Measurements from ENCODE around the gene IQCC. TPM values are rescaled to one million over a fixed set of nuclear protein-coding genes. Genes with fewer than 3 reads are reported as not detected.

IQCC gene
- total RNA-seq, 2 donors from 2014 or later = 1.4 TPM; not detected in 1

DNA sequence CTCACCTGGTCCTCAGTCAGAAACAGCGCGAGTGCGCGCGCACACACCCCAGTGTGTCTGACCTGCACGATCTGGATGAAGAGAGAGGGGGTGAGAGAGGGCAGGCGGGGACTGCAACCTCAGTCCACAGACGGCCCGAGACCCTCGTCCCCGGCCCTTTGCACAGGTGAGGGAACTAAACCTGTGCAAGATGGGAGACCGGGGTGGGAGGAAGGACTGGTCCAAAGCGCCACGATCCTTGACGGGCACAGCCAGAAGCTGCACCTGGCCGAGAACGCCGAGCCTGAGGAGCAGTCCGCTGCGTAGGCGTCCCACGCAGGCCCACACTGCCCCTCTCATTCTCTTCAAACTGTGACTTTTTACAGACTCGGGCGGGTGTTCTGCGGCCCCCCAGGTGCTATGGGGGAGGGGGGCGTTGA, 519 bp upstream of the IQCC start:
- Histone ChIP-seq H3K27me3 (replicated peaks; ENCODE audit: insufficient read depth) (no peaks in the 10 kb centered on the region), H3K9me3 (no peaks in the 10 kb centered on the region), H3K4me3 (peak overlapping the region; percentile 75), H3K4me1 (ENCODE audit: control insufficient read depth in 1 of 2, low read depth in 2 of 2) (peaks cover 15 to 28% of the 10 kb centered on the region in 2 donors), H3K36me3 (no peaks in the 10 kb centered on the region), H3K27ac (no peak overlapping the region)
- DNase-seq (ENCODE audit: low spot score) (no peak), ATAC-seq (ENCODE audit: insufficient number of reproducible peaks, low FRiP score, low read depth) (no peak)
- TF ChIP-seq, protein P1, sequence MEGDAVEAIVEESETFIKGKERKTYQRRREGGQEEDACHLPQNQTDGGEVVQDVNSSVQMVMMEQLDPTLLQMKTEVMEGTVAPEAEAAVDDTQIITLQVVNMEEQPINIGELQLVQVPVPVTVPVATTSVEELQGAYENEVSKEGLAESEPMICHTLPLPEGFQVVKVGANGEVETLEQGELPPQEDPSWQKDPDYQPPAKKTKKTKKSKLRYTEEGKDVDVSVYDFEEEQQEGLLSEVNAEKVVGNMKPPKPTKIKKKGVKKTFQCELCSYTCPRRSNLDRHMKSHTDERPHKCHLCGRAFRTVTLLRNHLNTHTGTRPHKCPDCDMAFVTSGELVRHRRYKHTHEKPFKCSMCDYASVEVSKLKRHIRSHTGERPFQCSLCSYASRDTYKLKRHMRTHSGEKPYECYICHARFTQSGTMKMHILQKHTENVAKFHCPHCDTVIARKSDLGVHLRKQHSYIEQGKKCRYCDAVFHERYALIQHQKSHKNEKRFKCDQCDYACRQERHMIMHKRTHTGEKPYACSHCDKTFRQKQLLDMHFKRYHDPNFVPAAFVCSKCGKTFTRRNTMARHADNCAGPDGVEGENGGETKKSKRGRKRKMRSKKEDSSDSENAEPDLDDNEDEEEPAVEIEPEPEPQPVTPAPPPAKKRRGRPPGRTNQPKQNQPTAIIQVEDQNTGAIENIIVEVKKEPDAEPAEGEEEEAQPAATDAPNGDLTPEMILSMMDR (IDR thresholded peaks at IDR 0.05) = no peak

DNA sequence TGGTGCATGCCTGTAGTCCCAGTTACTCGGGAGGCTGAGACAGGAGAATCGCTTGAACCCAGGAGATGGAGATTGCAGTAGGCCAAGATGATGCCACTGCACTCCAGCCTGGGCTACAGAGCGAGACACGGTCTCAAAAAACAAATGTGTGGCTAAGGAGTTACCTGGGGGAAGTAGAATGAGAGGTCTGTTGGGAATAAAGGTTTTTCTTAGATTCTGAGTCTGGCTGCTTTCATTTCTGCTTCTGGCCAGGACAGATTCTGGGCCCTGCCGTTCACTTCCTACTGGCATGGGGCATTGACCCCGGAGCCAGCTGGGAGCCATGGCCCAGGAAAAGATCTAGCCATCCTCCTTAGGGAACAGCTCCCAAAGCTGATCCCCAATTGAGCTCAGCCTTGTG, 3.0 kb downstream of the IQCC start:
- ATAC-seq (ENCODE audit: insufficient number of reproducible peaks, low FRiP score, low read depth) (no peak), DNase-seq (ENCODE audit: low spot score) (no peak)
- no peak overlapping the region for H3K4me3 ChIP-seq
- no peaks in the 10 kb centered on the region for H3K27me3 ChIP-seq (replicated peaks; ENCODE audit: insufficient read depth)
- TF ChIP-seq, protein P1 (IDR thresholded peaks at IDR 0.05) = no peak
- H3K4me1 ChIP-seq (ENCODE audit: control insufficient read depth in 1 of 2, low read depth in 2 of 2) = peaks cover 5 to 14% of the 10 kb centered on the region in 2 donors
- no peaks in the 10 kb centered on the region for H3K9me3 ChIP-seq
- no peaks in the 10 kb centered on the region for H3K36me3 ChIP-seq
- no peak overlapping the region for H3K27ac ChIP-seq

DNA sequence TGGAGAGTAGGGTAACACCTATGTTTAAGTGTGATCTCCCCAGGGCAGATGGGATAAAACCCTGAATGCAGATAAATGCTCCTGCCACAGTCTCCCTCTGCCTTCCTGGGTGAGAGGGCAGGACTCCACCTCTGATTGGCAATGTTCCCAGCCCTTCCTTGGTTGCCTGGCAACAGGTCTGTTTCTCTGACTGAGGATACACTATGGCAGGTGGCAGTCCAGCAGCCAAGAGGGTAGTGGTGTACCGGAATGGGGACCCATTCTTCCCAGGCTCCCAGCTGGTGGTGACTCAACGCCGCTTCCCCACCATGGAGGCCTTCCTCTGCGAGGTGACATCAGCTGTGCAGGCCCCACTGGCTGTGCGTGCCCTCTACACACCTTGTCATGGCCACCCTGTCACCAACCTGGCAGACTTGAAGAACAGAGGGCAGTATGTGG, 3.4 kb downstream of the IQCC start, which contains the start of gene DCDC2B:
TSS of gene DCDC2B (plus strand) at position 199 of the 438 bp plus-strand sequence. CDS start at position 204, 5 bp downstream.
- Histone ChIP-seq H3K9me3 (no peaks in the 10 kb centered on the region), H3K27me3 (replicated peaks; ENCODE audit: insufficient read depth) (no peaks in the 10 kb centered on the region), H3K4me3 (no peak within 1 kb of the TSS), H3K4me1 (ENCODE audit: control insufficient read depth in 1 of 2, low read depth in 2 of 2) (peaks cover 5 to 14% of the 10 kb centered on the region in 2 donors), H3K27ac (no peak within 1 kb of the TSS), H3K36me3 (no peaks in the 10 kb centered on the region)
- TF ChIP-seq, protein P1 (IDR thresholded peaks at IDR 0.05) = no peak
- DNase-seq (ENCODE audit: low spot score) = no peak
- no peak for ATAC-seq (ENCODE audit: insufficient number of reproducible peaks, low FRiP score, low read depth)

DNA sequence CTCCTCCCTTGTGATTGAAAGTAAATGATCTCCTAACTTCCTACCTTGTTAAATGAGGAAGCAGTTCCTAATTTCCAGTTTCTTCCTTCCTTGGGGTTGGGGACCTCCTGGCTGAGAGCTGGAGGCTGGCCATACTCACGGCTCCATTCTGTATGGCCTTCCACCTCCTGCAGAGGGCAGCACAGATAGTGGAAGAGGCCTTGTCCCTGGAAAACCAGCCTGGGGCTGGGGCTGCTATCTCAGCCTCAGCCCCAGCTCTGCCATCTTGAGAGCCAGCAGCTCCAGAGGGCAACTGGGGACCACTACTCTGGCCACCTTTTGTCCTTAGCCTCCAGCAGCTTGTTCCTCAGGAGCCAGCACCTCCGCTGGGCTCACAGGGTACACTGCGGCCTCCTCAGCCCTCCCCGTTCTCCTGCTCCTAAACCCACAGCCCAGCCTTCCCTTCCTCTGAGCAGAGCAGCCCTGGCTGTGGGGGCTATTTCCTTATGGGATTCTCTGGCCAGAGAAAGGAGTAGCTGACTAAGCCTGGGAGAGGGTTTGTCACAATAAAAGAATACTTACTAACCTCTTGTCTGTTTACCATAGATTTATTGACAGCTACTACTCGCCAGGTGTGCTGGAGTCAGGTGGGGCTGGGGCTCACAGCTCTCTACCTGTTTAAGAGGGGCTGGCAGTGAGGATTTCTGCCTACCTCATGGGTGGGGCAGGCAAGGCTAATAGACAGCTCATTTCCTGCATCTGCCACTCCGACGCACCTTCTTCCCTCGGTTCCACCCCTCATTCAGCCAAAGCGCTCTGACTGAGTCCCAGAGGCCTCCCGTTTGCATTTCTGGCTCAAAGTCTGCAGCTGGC, 10.4 kb downstream of the IQCC start:
- no peaks in the 10 kb centered on the region for H3K9me3 ChIP-seq
- ATAC-seq (ENCODE audit: insufficient number of reproducible peaks, low FRiP score, low read depth) (no peak), DNase-seq (ENCODE audit: low spot score) (no peak)
- H3K4me3 ChIP-seq = no peak overlapping the region
- H3K4me1 ChIP-seq (ENCODE audit: control insufficient read depth in 1 of 2, low read depth in 2 of 2) = peaks cover 1 to 9% of the 10 kb centered on the region in 2 donors
- H3K27ac ChIP-seq = no peak overlapping the region
- H3K27me3 ChIP-seq (replicated peaks; ENCODE audit: insufficient read depth) = no peaks in the 10 kb centered on the region
- TF ChIP-seq, protein P1 (IDR thresholded peaks at IDR 0.05) = peak; percentile 53
- H3K36me3 ChIP-seq = peaks cover 31% of the 10 kb centered on the region

DNA sequence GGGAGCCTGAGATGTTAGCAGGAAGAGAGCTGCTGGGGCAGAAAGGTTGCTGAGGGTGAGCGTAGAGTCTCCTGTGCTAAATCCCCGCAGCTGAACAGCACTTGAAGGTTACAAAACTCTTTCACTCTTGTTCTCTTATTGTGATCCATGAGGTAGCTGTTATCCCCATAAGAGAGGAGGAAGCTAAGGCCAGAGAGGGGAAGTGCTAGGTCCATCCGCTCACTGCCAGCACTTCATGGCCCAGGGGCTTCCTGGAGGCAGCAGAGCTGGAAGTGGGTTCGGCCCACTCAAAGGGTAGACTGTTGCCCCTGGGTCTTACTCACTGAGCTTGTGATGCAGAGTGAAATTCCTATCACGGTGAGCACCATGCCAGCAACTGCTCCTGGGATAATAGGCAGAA, 11.1 kb downstream of the IQCC start:
- no peak overlapping the region for H3K4me3 ChIP-seq
- H3K9me3 ChIP-seq = no peaks in the 10 kb centered on the region
- no peaks in the 10 kb centered on the region for H3K27me3 ChIP-seq (replicated peaks; ENCODE audit: insufficient read depth)
- peaks cover 8 to 16% of the 10 kb centered on the region in 2 donors for H3K4me1 ChIP-seq (ENCODE audit: control insufficient read depth in 1 of 2, low read depth in 2 of 2)
- TF ChIP-seq, protein P1 (IDR thresholded peaks at IDR 0.05) = no peak
- no peak for DNase-seq (ENCODE audit: low spot score)
- no peak for ATAC-seq (ENCODE audit: insufficient number of reproducible peaks, low FRiP score, low read depth)
- H3K27ac ChIP-seq = no peak overlapping the region
- H3K36me3 ChIP-seq = peaks cover 31% of the 10 kb centered on the region

All from thoracic aorta (tissue), 2 donors.